ENCODE results near the gene BEX1. TPM values are rescaled to one million over a fixed set of nuclear protein-coding genes. Genes with fewer than 3 reads are reported as not detected.
"Not testable (repeated sequence)": the region's sequence is repeated elsewhere in the genome, so short reads cannot be mapped to it uniquely, and the experiment has no call there.

The BEX1 gene
- not detected in 2 replicates for total RNA-seq (2014; rRNA removed; shearing (Covaris generic))

GRCh38 chrX:103063918-103064434 lies at the start of gene BEX1:
Gene BEX1, minus strand, starts transcription at chrX:103064171. Its CDS starts 897 bp downstream, at chrX:103063274.
- Histone ChIP-seq H3K27ac (no peak within 1 kb of the TSS), H3K4me1 (no peaks in the 10 kb centered on the region), H3K27me3 (0 out of 2 replicates have a peak, but pooled peaks cover 2% of the 10 kb centered on the region), H3K4me3 (no peak within 1 kb of the TSS), H3K36me3 (no peaks in the 10 kb centered on the region), H3K9me3 (replicated peaks) (no peaks in the 10 kb centered on the region)
- no peak for DNase-seq

GRCh38 chrX:103109497-103109896 lies 45.5 kb upstream of the BEX1 start:
- not testable (repeated sequence) for H3K36me3 ChIP-seq; DNase-seq; H3K27ac ChIP-seq; H3K4me1 ChIP-seq; H3K27me3 ChIP-seq; H3K9me3 ChIP-seq (replicated peaks); H3K4me3 ChIP-seq

- Histone ChIP-seq H3K4me3 (no peak overlapping the region), H3K9me3 (replicated peaks) (no peaks in the 10 kb centered on the region), H3K4me1 (no peaks in the 10 kb centered on the region), H3K36me3 (no peaks in the 10 kb centered on the region), H3K27ac (no peak overlapping the region), H3K27me3 (no peaks in the 10 kb centered on the region)
- DNase-seq = no peak
Observed at GRCh38 chrX:103107836-103108235, 43.9 kb upstream of the BEX1 start.

GRCh38 chrX:103107227-103107737 lies 43.3 kb upstream of the BEX1 start:
- H3K27me3 ChIP-seq; H3K27ac ChIP-seq; H3K4me3 ChIP-seq; H3K9me3 ChIP-seq (replicated peaks); H3K36me3 ChIP-seq; DNase-seq; H3K4me1 ChIP-seq: not testable (repeated sequence)

- H3K27ac ChIP-seq; DNase-seq; H3K9me3 ChIP-seq (replicated peaks); H3K27me3 ChIP-seq; H3K4me1 ChIP-seq; H3K4me3 ChIP-seq; H3K36me3 ChIP-seq: not testable (repeated sequence)
Observed at GRCh38 chrX:103104370-103104769, 40.4 kb upstream of the BEX1 start.

GRCh38 chrX:103103866-103104265 lies 39.9 kb upstream of the BEX1 start:
- not testable (repeated sequence) for DNase-seq; H3K27ac ChIP-seq; H3K27me3 ChIP-seq; H3K9me3 ChIP-seq (replicated peaks); H3K36me3 ChIP-seq; H3K4me3 ChIP-seq; H3K4me1 ChIP-seq

- Histone ChIP-seq H3K27me3 (no peaks in the 10 kb centered on the region; the same call in 1 of the 2 replicates), H3K9me3 (replicated peaks) (no peaks in the 10 kb centered on the region), H3K4me3 (no peak overlapping the region), H3K27ac (no peak overlapping the region), H3K36me3 (no peaks in the 10 kb centered on the region), H3K4me1 (no peaks in the 10 kb centered on the region)
- DNase-seq = no peak
Observed at GRCh38 chrX:103101299-103102042, 37.5 kb upstream of the BEX1 start.

GRCh38 chrX:103100484-103100883 lies 36.5 kb upstream of the BEX1 start:
- Histone ChIP-seq H3K27ac (no peak overlapping the region), H3K27me3 (no peaks in the 10 kb centered on the region; the same call in none of the 2 replicates), H3K9me3 (replicated peaks) (no peaks in the 10 kb centered on the region), H3K36me3 (no peaks in the 10 kb centered on the region), H3K4me3 (no peak overlapping the region), H3K4me1 (no peaks in the 10 kb centered on the region)
- no peak for DNase-seq

- H3K27ac ChIP-seq = no peak overlapping the region
- H3K4me1 ChIP-seq = no peaks in the 10 kb centered on the region
- DNase-seq = no peak
- no peaks in the 10 kb centered on the region; the same call in none of the 2 replicates for H3K27me3 ChIP-seq
- no peaks in the 10 kb centered on the region for H3K9me3 ChIP-seq (replicated peaks)
- H3K36me3 ChIP-seq = no peaks in the 10 kb centered on the region
- H3K4me3 ChIP-seq = no peak overlapping the region
Observed at GRCh38 chrX:103099691-103100090, 35.7 kb upstream of the BEX1 start.

- Histone ChIP-seq H3K9me3 (replicated peaks) (no peaks in the 10 kb centered on the region), H3K4me1 (no peaks in the 10 kb centered on the region), H3K36me3 (no peaks in the 10 kb centered on the region), H3K4me3 (no peak overlapping the region), H3K27me3 (no peaks in the 10 kb centered on the region; the same call in none of the 2 replicates), H3K27ac (no peak overlapping the region)
- no peak for DNase-seq
Observed at GRCh38 chrX:103098488-103098887, 34.5 kb upstream of the BEX1 start.

GRCh38 chrX:103092942-103093341 lies 29.0 kb upstream of the BEX1 start, which contains the start of gene NXF3:
Gene NXF3, minus strand, starts transcription at chrX:103093143. Its CDS starts 120 bp downstream, at chrX:103093023.
- Histone ChIP-seq H3K4me3 (no peak within 1 kb of the TSS), H3K27me3 (no peaks in the 10 kb centered on the region; the same call in none of the 2 replicates), H3K36me3 (no peaks in the 10 kb centered on the region), H3K27ac (no peak within 1 kb of the TSS), H3K9me3 (replicated peaks) (no peaks in the 10 kb centered on the region), H3K4me1 (no peaks in the 10 kb centered on the region)
- DNase-seq = no peak

GRCh38 chrX:103081051-103081450 lies 17.1 kb upstream of the BEX1 start:
- Histone ChIP-seq H3K27me3 (peaks cover 6% of the 10 kb centered on the region; the same call in 1 of the 2 replicates), H3K9me3 (replicated peaks) (no peaks in the 10 kb centered on the region), H3K4me3 (no peak overlapping the region), H3K4me1 (no peaks in the 10 kb centered on the region), H3K36me3 (no peaks in the 10 kb centered on the region), H3K27ac (no peak overlapping the region)
- no peak for DNase-seq

- no peak for DNase-seq
- no peak overlapping the region for H3K27ac ChIP-seq
Observed at GRCh38 chrX:103073467-103073866, 9.5 kb upstream of the BEX1 start.

GRCh38 chrX:103066606-103067005 lies 2.6 kb upstream of the BEX1 start:
- DNase-seq = no peak
- Histone ChIP-seq H3K4me1 (no peaks in the 10 kb centered on the region), H3K27ac (no peak overlapping the region), H3K9me3 (replicated peaks) (no peaks in the 10 kb centered on the region), H3K27me3 (0 out of 2 replicates have a peak, but pooled peaks cover 3% of the 10 kb centered on the region), H3K4me3 (no peak overlapping the region), H3K36me3 (no peaks in the 10 kb centered on the region)

More at GRCh38 chrX:103073467-103073866, 9.5 kb upstream of the BEX1 start:
- H3K9me3 ChIP-seq (replicated peaks) = no peaks in the 10 kb centered on the region
- 0 out of 2 replicates have a peak, but pooled peaks cover 3% of the 10 kb centered on the region for H3K27me3 ChIP-seq
- H3K4me1 ChIP-seq = no peaks in the 10 kb centered on the region
- H3K36me3 ChIP-seq = no peaks in the 10 kb centered on the region
- H3K4me3 ChIP-seq = no peak overlapping the region

- no peaks in the 10 kb centered on the region for H3K36me3 ChIP-seq
- H3K27ac ChIP-seq = no peak overlapping the region
- H3K27me3 ChIP-seq = no peaks in the 10 kb centered on the region
- no peaks in the 10 kb centered on the region for H3K9me3 ChIP-seq (replicated peaks)
- no peak overlapping the region for H3K4me3 ChIP-seq
- DNase-seq = peak; percentile 32 to 69
- no peaks in the 10 kb centered on the region for H3K4me1 ChIP-seq
Observed at GRCh38 chrX:103063191-103063845, 653 bp downstream of the BEX1 start.
